HK-2 (cell line): ENCODE data around the gene PPP1R3G.

ENCODE experiments used
- DNase-seq: peaks from one replicate; pipeline ENCODE4 v3.0.0-alpha.2; 2018; ENCODE audit not compliant: unreplicated experiment

The PPP1R3G gene

GRCh38 chr6:5094327-5094726, 9.2 kb downstream of the PPP1R3G start:
- no peak for DNase-seq

DNA sequence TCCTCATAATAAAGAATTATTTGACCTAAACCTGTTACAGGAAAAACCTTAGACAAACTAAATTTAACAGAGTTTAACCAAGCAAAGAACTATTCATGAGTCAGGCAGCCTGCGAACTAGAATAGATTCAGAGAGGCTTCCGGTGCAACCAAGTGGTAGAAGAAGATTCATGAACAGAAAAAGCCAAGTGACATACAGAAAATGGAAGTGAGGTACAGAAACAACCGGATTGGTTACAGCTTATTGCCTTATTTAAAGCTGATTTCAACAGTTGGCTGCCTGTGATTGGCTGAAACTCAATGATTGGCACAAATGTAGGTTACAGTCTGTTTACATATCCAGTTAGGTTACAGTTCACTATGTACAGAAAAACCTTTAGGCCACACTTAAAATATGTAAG, 10.1 kb downstream of the PPP1R3G start:
- DNase-seq: no peak

- DNase-seq: no peak
Observed at GRCh38 chr6:5096482-5096881, 11.3 kb downstream of the PPP1R3G start.

DNA sequence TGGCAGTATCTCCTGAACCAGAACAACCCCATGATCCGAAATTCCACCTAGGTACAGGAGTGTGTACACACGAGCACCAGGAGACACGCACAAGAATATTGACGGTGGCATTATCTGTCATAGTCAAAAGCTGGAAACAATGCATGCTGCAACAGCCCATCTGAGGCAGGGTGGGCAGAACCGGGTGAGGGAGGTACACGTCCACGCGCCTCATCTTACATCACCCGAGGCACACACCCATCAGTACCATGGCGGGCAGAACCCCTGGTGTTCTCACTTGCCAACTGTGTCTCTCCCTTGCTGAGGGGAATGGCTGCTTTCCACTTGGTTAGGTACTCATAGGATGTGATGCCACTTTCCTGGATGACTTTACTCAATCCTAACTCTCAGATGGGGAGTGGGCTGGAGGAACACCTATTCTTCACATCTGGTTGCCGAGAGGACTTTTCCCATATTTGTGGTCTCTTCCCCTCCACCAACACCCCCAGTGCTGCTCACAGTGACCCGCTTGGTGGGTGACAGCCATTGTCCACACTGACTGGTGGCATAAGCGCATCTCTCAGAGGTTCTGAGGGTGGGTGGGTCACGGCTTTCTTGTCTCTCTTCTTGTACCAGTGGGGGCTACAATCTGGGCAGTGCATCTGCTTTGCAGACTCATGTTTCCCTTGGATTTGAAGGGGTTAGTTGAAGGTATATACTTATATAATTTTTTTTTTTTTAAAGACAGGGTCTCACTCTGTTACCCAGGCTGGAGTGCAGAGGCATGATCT, 13.5 kb downstream of the PPP1R3G start:
- no peak for DNase-seq

GRCh38 chr6:5099537-5099936, 14.4 kb downstream of the PPP1R3G start:
- DNase-seq: no peak

DNA sequence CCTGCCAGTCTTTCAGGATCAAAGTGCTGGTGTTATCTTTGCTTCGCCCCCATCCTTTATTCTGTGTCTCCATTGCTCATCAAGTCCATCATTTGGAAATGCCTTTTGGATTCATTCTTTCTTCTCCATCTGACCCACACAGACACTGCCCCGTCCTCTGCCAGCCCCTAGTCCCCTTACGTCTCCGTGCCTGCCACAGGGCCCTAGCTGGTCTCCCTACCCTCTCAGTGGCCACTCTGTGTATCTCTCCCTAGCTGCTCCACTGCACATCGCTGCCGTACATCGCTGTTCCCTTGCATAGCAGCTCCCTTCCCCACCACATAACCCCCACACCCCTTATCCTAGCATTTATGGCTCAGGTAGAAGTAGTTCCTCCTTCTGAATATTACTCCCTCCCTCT, 15.7 kb downstream of the PPP1R3G start:
- DNase-seq: no peak

DNA sequence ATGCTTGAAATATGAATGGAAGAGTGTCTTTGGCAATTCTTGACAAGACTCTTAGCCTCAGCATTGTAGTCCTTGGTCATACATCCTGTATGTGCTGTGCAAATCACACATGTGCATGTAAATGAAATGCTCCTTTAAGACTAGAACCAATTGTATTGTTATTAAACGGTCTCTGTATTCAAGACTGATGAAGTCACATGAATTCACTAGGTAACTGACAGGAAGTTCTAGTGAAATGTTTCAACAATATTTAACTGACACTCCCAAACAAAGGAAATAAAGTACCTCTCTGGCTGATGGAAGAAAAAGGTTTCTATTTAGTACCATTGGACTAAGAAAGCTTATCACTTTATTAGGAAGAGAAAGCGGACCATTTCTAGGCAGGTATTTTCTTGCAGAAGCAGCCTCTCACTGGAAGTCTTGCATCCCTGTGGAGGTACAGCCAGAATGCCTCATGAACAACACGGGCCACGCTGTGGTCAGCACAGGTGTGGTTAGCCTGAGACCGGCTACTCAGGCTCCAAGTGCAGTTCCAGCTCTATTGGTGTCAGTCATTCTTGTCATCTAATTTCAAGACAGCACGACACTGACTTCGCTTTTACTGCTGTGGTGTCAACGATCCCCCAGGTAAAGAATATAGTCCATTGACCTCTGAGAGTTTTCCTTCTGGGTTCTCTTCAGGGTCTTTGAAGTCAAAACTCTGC, 17.3 kb downstream of the PPP1R3G start:
- DNase-seq: no peak

GRCh38 chr6:5103250-5103649, 18.1 kb downstream of the PPP1R3G start:
- DNase-seq: no peak

GRCh38 chr6:5104667-5105066, 19.5 kb downstream of the PPP1R3G start:
- DNase-seq: no peak

- DNase-seq: no peak
Observed at GRCh38 chr6:5105146-5105545, 20.0 kb downstream of the PPP1R3G start.

- DNase-seq: no peak
Observed at GRCh38 chr6:5107341-5107740, 22.2 kb downstream of the PPP1R3G start.

DNA sequence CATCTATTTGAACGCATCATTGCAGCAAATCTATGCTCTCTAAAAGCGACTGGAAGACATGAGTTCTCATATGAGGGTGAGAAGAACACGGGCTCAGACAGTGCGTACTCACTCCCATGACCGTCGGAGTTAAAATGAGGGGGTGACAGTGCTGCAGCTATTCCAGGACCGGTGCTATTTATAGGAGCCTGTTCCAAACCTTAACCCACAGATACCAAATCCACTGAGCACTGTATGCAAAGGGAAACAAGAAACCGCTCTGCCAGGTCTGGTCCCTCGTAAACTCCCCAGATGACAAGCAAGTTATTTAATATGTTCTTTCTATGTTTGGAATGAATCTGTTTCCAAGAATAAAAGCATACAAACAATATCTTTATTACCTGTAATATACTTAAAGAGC, 22.9 kb downstream of the PPP1R3G start:
- DNase-seq: no peak

- DNase-seq: no peak
Observed at GRCh38 chr6:5108536-5109150, 23.5 kb downstream of the PPP1R3G start.

DNA sequence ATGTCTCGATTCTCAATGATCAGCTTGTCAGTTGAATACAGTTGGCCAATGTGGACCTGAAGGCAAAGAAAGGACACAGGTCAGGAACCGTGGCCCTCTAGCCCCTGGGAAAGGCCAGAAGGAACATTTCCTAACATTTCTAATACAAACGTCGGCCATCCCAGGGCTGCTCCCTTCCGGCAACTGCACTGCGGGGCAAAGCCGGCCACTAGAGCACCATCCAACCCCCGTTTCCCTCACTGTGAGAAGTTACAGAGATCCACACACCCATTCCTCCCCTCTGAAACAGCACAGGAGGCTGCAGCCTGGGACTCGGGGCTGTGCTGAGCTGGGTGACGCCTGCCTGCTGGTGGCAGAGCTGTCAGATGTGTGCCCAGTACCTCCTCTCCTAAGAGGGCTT, 24.3 kb downstream of the PPP1R3G start:
- no peak for DNase-seq

DNA sequence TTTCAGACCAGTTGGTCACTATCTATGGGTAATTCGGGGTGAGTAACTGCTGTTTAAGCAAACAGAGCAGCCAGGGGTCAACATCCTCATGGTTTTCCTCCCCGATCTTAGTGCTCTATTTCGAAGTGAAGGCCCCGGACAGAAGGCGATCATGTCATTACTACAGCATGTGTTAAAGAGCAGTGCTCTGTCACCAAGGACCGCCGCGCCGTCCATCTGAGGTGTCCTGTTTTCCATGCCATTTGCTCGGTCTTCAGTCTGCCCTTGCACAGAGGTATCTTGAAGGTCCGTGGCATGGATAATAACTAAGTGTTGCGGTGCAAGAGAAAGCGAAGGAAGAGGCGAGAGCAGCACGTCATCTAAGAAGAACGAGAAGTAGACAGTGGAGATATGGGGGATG, 25.1 kb downstream of the PPP1R3G start:
- DNase-seq: no peak

DNA sequence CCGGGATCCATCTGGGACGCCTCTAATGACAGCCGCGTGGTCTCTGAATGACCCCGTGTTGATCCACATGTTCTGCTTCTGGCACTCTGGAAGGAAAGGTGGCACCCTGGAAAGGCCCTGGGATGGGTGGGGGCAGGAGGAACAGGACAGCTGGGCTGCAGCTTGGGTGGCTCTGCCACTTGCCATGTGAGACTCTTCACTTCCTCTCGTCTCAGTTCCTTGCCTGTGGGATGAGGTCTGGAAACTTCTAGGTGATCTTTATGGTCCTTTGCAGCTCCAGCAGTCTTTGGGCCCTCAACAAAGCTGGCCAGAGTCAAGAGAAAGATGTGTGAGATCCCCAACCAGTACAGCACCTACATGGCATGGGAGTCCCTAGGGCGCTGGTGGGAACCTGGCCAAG, 26.5 kb downstream of the PPP1R3G start:
- DNase-seq: no peak

GRCh38 chr6:5112066-5112799, 27.1 kb downstream of the PPP1R3G start:
- DNase-seq: no peak

DNA sequence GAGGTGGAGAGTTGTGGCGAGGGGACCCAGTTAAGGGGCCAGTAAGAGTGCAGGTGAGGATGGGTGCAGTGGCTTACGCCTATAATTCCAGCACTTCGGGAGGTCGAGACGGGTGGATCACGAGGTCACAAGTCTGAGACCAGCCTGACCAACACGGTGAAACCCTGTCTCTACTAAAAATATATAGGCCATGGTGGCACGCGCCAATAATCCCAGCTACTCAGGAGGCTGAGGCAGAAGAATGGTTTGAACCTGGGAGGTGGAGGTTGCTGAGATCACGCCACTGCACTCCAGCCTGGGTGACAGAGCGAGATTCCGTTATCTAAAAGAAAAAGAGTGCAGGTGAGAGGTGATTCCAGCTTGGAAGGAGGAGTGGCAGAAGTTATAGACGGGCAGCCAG, 28.0 kb downstream of the PPP1R3G start:
- no peak for DNase-seq

- DNase-seq: no peak
Observed at GRCh38 chr6:5115168-5115567, 30.0 kb downstream of the PPP1R3G start.

- DNase-seq: no peak
Observed at GRCh38 chr6:5116243-5116991, 31.3 kb downstream of the PPP1R3G start.

DNA sequence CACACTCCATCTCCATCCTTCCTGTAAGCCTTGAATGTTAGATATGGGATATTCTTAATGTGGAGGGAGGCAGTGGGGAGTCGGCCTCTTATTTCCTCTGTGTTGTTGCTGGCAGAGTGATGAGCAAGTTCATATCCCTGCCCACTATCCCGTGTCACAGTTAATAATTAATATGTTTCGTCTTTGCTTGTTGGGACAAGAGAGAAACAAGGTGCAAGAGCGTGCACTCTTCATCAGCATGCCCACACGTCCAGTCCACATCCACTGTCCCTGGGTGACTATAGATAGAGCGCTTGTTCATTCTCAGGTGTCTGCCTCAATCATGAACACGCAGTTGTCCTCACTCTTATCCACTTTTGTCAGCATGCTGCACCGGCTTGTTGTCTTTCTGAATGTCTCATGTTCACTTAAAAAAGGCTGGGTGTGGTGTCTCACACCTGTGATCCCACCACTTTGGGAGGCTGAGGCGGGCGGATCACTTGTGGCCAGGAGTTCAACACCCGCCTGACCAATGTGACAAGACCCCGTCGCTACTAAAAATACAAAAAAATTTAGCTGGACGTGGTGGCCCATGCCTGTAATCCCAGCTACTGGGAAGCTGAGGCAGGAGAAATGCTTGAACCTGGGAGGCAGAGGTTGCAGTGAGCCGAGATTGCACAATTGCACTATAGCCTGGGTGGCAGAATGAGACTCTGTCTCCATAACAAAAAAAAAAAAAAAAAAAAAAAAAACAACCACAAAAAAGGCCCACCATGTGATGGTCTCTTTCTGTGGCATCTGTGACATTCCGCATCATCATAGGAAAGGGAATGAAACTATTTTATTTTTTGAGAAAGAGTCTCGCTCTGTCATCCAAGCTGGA, 34.2 kb downstream of the PPP1R3G start:
- no peak for DNase-seq
